Endothelial cell of umbilical vein (primary cell): ENCODE results near the gene SLC25A53. TPM values are rescaled to one million over a fixed set of nuclear protein-coding genes. Genes with fewer than 3 reads are reported as not detected.
"Not testable (repeated sequence)": the region's sequence is repeated elsewhere in the genome, so short reads cannot be mapped to it uniquely, and the experiment has no call there.

Experiments used
- BruUV-seq: library from RNA; stranded (reverse); fragments of 400-500 nt; replicated peaks from 2 replicates; lab custom pipeline; 2021; lab: Mats Ljungman, UMichigan
- CTCF ChIA-PET: fragments of 300-600, 350-600 bp; sonication (Branson Sonifier 250); formaldehyde crosslinking; loops from one replicate; lab custom pipeline; 2021; ENCODE audit warnings: antibody characterized with exemption, inconsistent platforms; lab: Charles Lee
- POLR2A ChIA-PET: fragments of 300-600, 350-600 bp; sonication (Branson Sonifier 250); formaldehyde crosslinking; loops from one replicate; lab custom pipeline; 2021; ENCODE audit warnings: antibody characterized with exemption, inconsistent platforms; lab: Charles Lee
- DNase-seq: peaks from one replicate; pipeline ENCODE4 v3.0.0-alpha.2; 2011; ENCODE audit warnings: low read depth, low spot score
- FAIRE-seq: peaks from 2 replicates; lab custom pipeline; 2011; peaks lifted over from hg19 to GRCh38; lab: Jason Lieb, UNC
- H2AFZ ChIP-seq: 2 replicates; pipeline ENCODE4 v1.6.0; 2012; ENCODE audit warnings: low read depth, low read length, control low read depth, inconsistent platforms
- H3K27ac ChIP-seq: 2 replicates; pipeline ENCODE4 v1.5.1; 2011; ENCODE audit warnings: low read depth, mild to moderate bottlenecking, control low read depth, low read length, moderate library complexity; ENCODE audit not compliant: insufficient read depth
- H3K27me3 ChIP-seq, 2 experiments: 2 replicates each; pipeline versions ENCODE4 v1.6.0 to v1.6.1; 2011; ENCODE audit warnings: low read length in 2 of 2, mixed read lengths in 1 of 2; ENCODE audit not compliant: control insufficient read depth in 2 of 2, insufficient read depth in 2 of 2
- H3K36me3 ChIP-seq, 2 experiments: 2 replicates in 1 of 2; 3 replicates in 1 of 2; pipeline ENCODE4 v1.5.1; 2011; ENCODE audit warnings: low read length in 2 of 2, mild to moderate bottlenecking in 1 of 2, moderate library complexity in 1 of 2; ENCODE audit not compliant: control insufficient read depth in 2 of 2, insufficient read depth in 2 of 2; ENCODE audit errors: extremely low read depth in 1 of 2
- H3K4me1 ChIP-seq: 3 replicates; pipeline ENCODE4 v1.5.1; 2011; ENCODE audit warnings: mild to moderate bottlenecking, low read length; ENCODE audit not compliant: control insufficient read depth, insufficient read depth; ENCODE audit errors: extremely low read depth
- H3K4me2 ChIP-seq: 2 replicates; pipeline ENCODE4 v1.6.1; 2011; ENCODE audit warnings: low read length, control low read depth, mixed read lengths; ENCODE audit not compliant: insufficient read depth
- H3K4me3 ChIP-seq, 3 experiments: fragments of 200-600 bp in 1 of 3; sonication (generic), shearing (Covaris generic) in 1 of 3; replicated peaks in 1 of 3; 2 replicates each; pipeline ENCODE4 v1.5.1; 2011 to 2016; ENCODE audit warnings: control low read depth in 3 of 3, low read length in 3 of 3, mild to moderate bottlenecking in 2 of 3, inconsistent platforms in 1 of 3, low read depth in 1 of 3, moderate library complexity in 1 of 3; ENCODE audit not compliant: insufficient read depth in 1 of 3
- H3K79me2 ChIP-seq: 2 replicates; pipeline ENCODE4 v1.6.0; 2012; ENCODE audit warnings: low read length, inconsistent platforms; ENCODE audit not compliant: control insufficient read depth, insufficient read depth
- H3K9ac ChIP-seq: replicated peaks from 2 replicates; pipeline ENCODE3; 2011; ENCODE audit warnings: low read length, control low read depth; ENCODE audit not compliant: insufficient read depth; ENCODE audit errors: extremely low read depth
- H3K9me1 ChIP-seq: replicated peaks from 3 replicates; pipeline ENCODE4 v1.6.0; 2011; ENCODE audit warnings: mild to moderate bottlenecking, low read length; ENCODE audit not compliant: control insufficient read depth, insufficient read depth; ENCODE audit errors: extremely low read depth
- H3K9me3 ChIP-seq: replicated peaks from 2 replicates; pipeline ENCODE4 v1.5.1; 2012; ENCODE audit warnings: low read length, inconsistent platforms; ENCODE audit not compliant: control insufficient read depth, insufficient read depth
- H4K20me1 ChIP-seq: replicated peaks from 2 replicates; pipeline ENCODE3; 2011; ENCODE audit warnings: mild to moderate bottlenecking, low read length; ENCODE audit not compliant: control insufficient read depth, insufficient read depth; ENCODE audit errors: extremely low read depth
- dilution Hi-C: fragments of 300-500 bp; cut with MboI; formaldehyde crosslinking; loops from one replicate; pipeline ENCODE4 v1.15.0; 2019; ENCODE audit warnings: low sequenced_read_pairs; ENCODE audit not compliant: extremely low pct_ligation_motif_present
- intact Hi-C: fragments of 100-400 bp; cut with micrococcal nuclease; formaldehyde crosslinking; loops from one replicate; pipeline ENCODE4 v1.10.0; 2022
- polyA plus RNA-seq, 4 experiments: library from polyadenylated mRNA; depleted of rRNA in 3 of 4; stranded (reverse) in 3 of 4; unstranded in 1 of 4; fragments of >200 nt; gene quantifications; 2 replicates each; pipeline versions ENCODE4 v1.2.1 to v1.2.3, GENCODE V29; 2011 to 2012; ENCODE audit warnings: missing spikeins in 1 of 4
- total RNA-seq: library from RNA; stranded (reverse); gene quantifications from 2 replicates; pipeline ENCODE4 v1.2.3, GENCODE V29; 2021

The SLC25A53 gene
- total and polyA plus RNA-seq, 2 donors (not counting 3 experiments of a cell fraction or from before 2014, with no cell fraction given): 4.6 to 6.3 TPM

DNA sequence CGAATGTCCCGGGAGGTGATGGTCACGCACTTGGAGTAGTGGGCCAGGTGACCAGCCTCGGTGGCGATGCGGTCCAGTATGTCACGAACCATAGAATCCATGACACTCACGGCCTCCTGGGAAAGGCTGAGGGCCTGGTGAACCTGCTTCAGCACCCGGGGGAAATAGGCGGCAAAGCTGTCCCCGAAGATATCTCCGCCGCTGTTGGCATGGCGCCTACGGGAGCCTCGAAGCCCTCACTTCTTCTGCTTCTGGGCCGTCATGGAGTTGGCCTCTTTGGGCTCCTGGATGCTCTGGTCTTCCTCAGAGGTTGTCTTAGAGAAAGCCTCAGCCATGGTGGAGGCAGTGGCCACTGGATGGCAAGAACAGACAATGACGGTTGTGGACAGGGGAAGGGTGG, 94.2 kb downstream of the SLC25A53 start:
- H3K4me2 ChIP-seq, H3K9me3 ChIP-seq, H3K36me3 ChIP-seq, FAIRE-seq, H3K4me1 ChIP-seq, H2AFZ ChIP-seq, H3K27ac ChIP-seq, H4K20me1 ChIP-seq, H3K79me2 ChIP-seq, H3K4me3 ChIP-seq, intact Hi-C loops, CTCF ChIA-PET, H3K9ac ChIP-seq, POLR2A ChIA-PET, dilution Hi-C loops, BruUV-seq, H3K9me1 ChIP-seq, DNase-seq, H3K27me3 ChIP-seq: not testable (repeated sequence)

DNA sequence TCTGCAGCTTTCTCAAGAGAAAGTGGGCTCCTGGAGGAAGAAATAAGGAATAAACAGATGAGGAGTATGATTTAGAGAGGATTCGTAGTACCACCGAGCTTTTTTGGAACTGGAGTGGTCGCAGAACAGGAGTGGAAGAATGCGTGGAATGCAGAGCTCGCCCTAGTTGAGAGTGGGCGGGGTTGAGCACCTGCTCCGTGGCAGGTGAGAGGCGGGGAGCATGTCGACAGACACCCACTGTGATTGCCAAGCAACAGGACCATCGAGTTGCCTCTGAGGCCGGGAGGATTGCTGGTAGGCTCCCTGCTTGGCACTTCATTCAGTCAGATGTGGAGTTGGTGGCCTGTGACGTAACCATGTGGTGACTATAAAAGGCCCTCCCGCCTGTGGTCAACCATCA, 101.9 kb downstream of the SLC25A53 start:
- H3K4me1 ChIP-seq, H3K9me1 ChIP-seq, H3K27ac ChIP-seq, dilution Hi-C loops, H2AFZ ChIP-seq, H3K9ac ChIP-seq, H3K27me3 ChIP-seq, BruUV-seq, H3K4me2 ChIP-seq, H3K36me3 ChIP-seq, H3K9me3 ChIP-seq, CTCF ChIA-PET, H4K20me1 ChIP-seq, H3K4me3 ChIP-seq, intact Hi-C loops, H3K79me2 ChIP-seq, DNase-seq, FAIRE-seq, POLR2A ChIA-PET: not testable (repeated sequence)

Other genes with a start within 250 kb of the SLC25A53 start
- gene TMSB15B, start 194.4 kb downstream of the SLC25A53 start, total RNA-seq: 15.1 and 18.9 TPM in 2 replicates
- gene TMSB15B, start 194.4 kb downstream of the SLC25A53 start, polyA plus RNA-seq: 12.1 and 14.5 TPM in 2 replicates
- gene H2BW1, start 143.3 kb downstream of the SLC25A53 start, total RNA-seq: not detected in 2 replicates
- not detected in 2 replicates for gene H2BW1, start 143.3 kb downstream of the SLC25A53 start, polyA plus RNA-seq
- not detected in 2 replicates for gene H2BW2, start 117.1 kb downstream of the SLC25A53 start, total RNA-seq
- gene H2BW2, start 117.1 kb downstream of the SLC25A53 start, polyA plus RNA-seq: not detected in 2 replicates
- gene TMSB15C, start 80.8 kb downstream of the SLC25A53 start, total RNA-seq: 6.9 and 7.0 TPM in 2 replicates
- gene TMSB15C, start 80.8 kb downstream of the SLC25A53 start, polyA plus RNA-seq: 2.5 and 3.1 TPM in 2 replicates
- gene ZCCHC18, start 44.5 kb downstream of the SLC25A53 start, total RNA-seq: 1.6 and 2.3 TPM in 2 replicates
- 2.5 and 2.7 TPM in 2 replicates for gene ZCCHC18, start 44.5 kb downstream of the SLC25A53 start, polyA plus RNA-seq
- gene FAM199X, start 9.4 kb upstream of the SLC25A53 start, total RNA-seq: 16.8 and 18.1 TPM in 2 replicates
- 2.7 and 4.0 TPM in 2 replicates for gene FAM199X, start 9.4 kb upstream of the SLC25A53 start, polyA plus RNA-seq
- not detected in 2 replicates for gene ESX1, start 97.9 kb upstream of the SLC25A53 start, total RNA-seq
- 0.05 TPM in 1 of 2 replicates, not detected in the other for gene ESX1, start 97.9 kb upstream of the SLC25A53 start, polyA plus RNA-seq